ENCODE results near the gene ALG1.

GRCh38 chr16:5077304-5077703, 5.7 kb downstream of the ALG1 start:
- TF ChIP-seq CTCF (IDR thresholded peaks at IDR 0.05 in 4 of 5, conservative IDR thresholded peaks at IDR 0.05 in 1 of 5): no peak
- no peak for TF ChIP-seq POLR2A (IDR thresholded peaks at IDR 0.05)
